K562 (cell line): ENCODE results near the gene NUDT14. TPM values are rescaled to one million over a fixed set of nuclear protein-coding genes. Genes with fewer than 3 reads are reported as not detected.

Experiments used
- ATAC-seq: fragments of 200-7000 bp; cut with Tn5 transposase; 3 replicates; pipeline ENCODE4 v1.9.1; 2020; ENCODE audit warnings: moderate library complexity
- BruUV-seq: library from RNA; stranded (reverse); fragments of 400-500 nt; replicated peaks from 2 replicates; lab custom pipeline; 2021; lab: Mats Ljungman, UMichigan
- CTCF ChIA-PET: fragments of 300-600 bp; formaldehyde crosslinking; extraction: SDS; loops from one replicate; lab custom pipeline; 2021; ENCODE audit warnings: low intra/inter-chr PET ratio; lab: Yijun Ruan, JAX
- POLR2A ChIA-PET: fragments of 300-600, 350-650 bp; sonication (Branson Sonifier 250); formaldehyde crosslinking; extraction: SDS; loops from one replicate; lab custom pipeline; 2021; ENCODE audit warnings: antibody characterized with exemption, inconsistent platforms; lab: Yijun Ruan, JAX
- DNase-seq, 4 experiments: peaks; one replicate each; pipeline versions ENCODE4 v3.0.0 to v3.0.0-alpha.2; 2011 to 2018; ENCODE audit warnings: low spot score in 3 of 4, mixed read lengths in 3 of 4; ENCODE audit errors: extremely low read depth in 1 of 4
- FAIRE-seq: peaks from 2 replicates; lab custom pipeline; 2011; peaks lifted over from hg19 to GRCh38; lab: Jason Lieb, UNC
- H2AFZ ChIP-seq: 2 replicates; pipeline ENCODE4 v1.6.0; 2011; ENCODE audit warnings: low read depth, low read length, control low read depth, inconsistent platforms
- H3K27ac ChIP-seq: fragments of 200-600 bp; 3 replicates; pipeline ENCODE4 v1.8.0; 2011; ENCODE audit warnings: low read depth, mild to moderate bottlenecking, control low read depth, inconsistent platforms, low read length, moderate library complexity, mixed read lengths; ENCODE audit errors: extremely low read depth
- H3K27me3 ChIP-seq, 2 experiments: fragments of 300-600 bp in 1 of 2; 2 replicates in 1 of 2; 3 replicates in 1 of 2; pipeline versions ENCODE4 v1.6.0 to v1.8.0; 2011; ENCODE audit warnings: inconsistent platforms in 2 of 2, low read length in 2 of 2, mild to moderate bottlenecking in 1 of 2, mixed read lengths in 1 of 2, moderate library complexity in 1 of 2; ENCODE audit not compliant: control insufficient read depth in 2 of 2, insufficient read depth in 2 of 2
- H3K36me3 ChIP-seq: fragments of 300-600 bp; 3 replicates; pipeline ENCODE4 v1.8.0; 2011; ENCODE audit warnings: mild to moderate bottlenecking, low read length, inconsistent platforms; ENCODE audit not compliant: control insufficient read depth, insufficient read depth
- H3K4me1 ChIP-seq, 2 experiments: fragments of 200-600 bp in 1 of 2; replicated peaks in 1 of 2; 2 replicates in 1 of 2; 3 replicates in 1 of 2; pipeline versions ENCODE4 v1.5.1 to v1.8.0; 2011; ENCODE audit warnings: inconsistent platforms in 2 of 2, low read length in 2 of 2, mild to moderate bottlenecking in 1 of 2, mixed read lengths in 1 of 2, moderate library complexity in 1 of 2; ENCODE audit not compliant: control insufficient read depth in 2 of 2, insufficient read depth in 2 of 2
- H3K4me2 ChIP-seq: 2 replicates; pipeline ENCODE4 v1.6.1; 2011; ENCODE audit warnings: low read length, control low read depth, inconsistent platforms, mixed read lengths; ENCODE audit not compliant: insufficient read depth
- H3K4me3 ChIP-seq: fragments of 200-600 bp; sonication (generic), shearing (Covaris generic); 2 replicates; pipeline ENCODE4 v1.5.1; 2016; ENCODE audit warnings: control low read depth, inconsistent platforms
- H3K79me2 ChIP-seq: fragments of 200-600 bp; 3 replicates; pipeline ENCODE4 v1.8.0; 2011; ENCODE audit warnings: low read length, inconsistent platforms; ENCODE audit not compliant: control insufficient read depth, insufficient read depth
- H3K9ac ChIP-seq, 2 experiments: 2 replicates each; pipeline versions ENCODE4 v1.6.0 to v1.6.1; 2011; ENCODE audit warnings: low read depth in 2 of 2, low read length in 2 of 2, control low read depth in 1 of 2, inconsistent platforms in 1 of 2, mild to moderate bottlenecking in 1 of 2, mixed read lengths in 1 of 2; ENCODE audit not compliant: insufficient read depth in 1 of 2
- H3K9me1 ChIP-seq: one replicate; pipeline ENCODE4 v1.6.0; 2011; ENCODE audit warnings: inconsistent platforms, mild to moderate bottlenecking, low read length, moderate library complexity; ENCODE audit not compliant: control insufficient read depth, insufficient read depth
- H3K9me3 ChIP-seq: replicated peaks from 2 replicates; pipeline ENCODE4 v1.5.1; 2011; ENCODE audit warnings: low read depth, low read length, inconsistent platforms; ENCODE audit not compliant: control insufficient read depth, insufficient read depth
- H4K20me1 ChIP-seq: replicated peaks from 2 replicates; pipeline ENCODE4 v1.6.1; 2011; ENCODE audit warnings: low read length, inconsistent platforms, mixed read lengths; ENCODE audit not compliant: control insufficient read depth, insufficient read depth
- CHD7 ChIP-seq: fragments of 200-600 bp; sonication (generic); IDR thresholded peaks from one replicate; pipeline ENCODE4 v1.6.1; 2012; ENCODE audit warnings: mild to moderate bottlenecking, low read depth, low read length, inconsistent platforms
- GABPA ChIP-seq: fragments of 200-800 bp; sonication (Bioruptor generic); conservative IDR thresholded peaks from 2 replicates; pipeline ENCODE4 v1.6.1; 2016; ENCODE audit warnings: low read depth, missing genetic modification characterization, missing compliant biosample characterization
- GATA2 ChIP-seq: sonication (generic); formaldehyde crosslinking; IDR thresholded peaks from 2 replicates; pipeline ENCODE4 v1.4.0; 2020; ENCODE audit warnings: mild to moderate bottlenecking, missing genetic modification reagents
- MTA1 ChIP-seq: fragments of 450-650 bp; IDR thresholded peaks from 2 replicates; pipeline ENCODE4 v1.6.1; 2017; ENCODE audit warnings: borderline replicate concordance
- SMARCB1 ChIP-seq: IDR thresholded peaks from 2 replicates; pipeline ENCODE4 v1.6.1; 2011; ENCODE audit warnings: improper control_type of control experiment, low read depth; ENCODE audit not compliant: insufficient read length
- U2AF1 ChIP-seq: fragments of 200-400 bp; formaldehyde crosslinking; optimal IDR thresholded peaks from 2 replicates; pipeline ENCODE3; 2017; ENCODE audit warnings: mild to moderate bottlenecking, low read depth, low read length, moderate library complexity
- ZNF280B ChIP-seq: fragments of 250-450 bp; sonication (Bioruptor Pico); IDR thresholded peaks from 2 replicates; pipeline ENCODE4 v1.5.1; 2021; ENCODE audit warnings: mild to moderate bottlenecking
- WGBS: fragments of 100-300 bp; shearing (Covaris generic); methylation state at CpG from one replicate; pipeline ENCODE4 v1.1.6; 2016; ENCODE audit warnings: low coverage, mixed read lengths; ENCODE audit not compliant: insufficient coverage; ENCODE audit errors: missing lambda C conversion rate; 5-methylcytosine and 5-hydroxymethylcytosine counted together
- in situ Hi-C: fragments of 300-500 bp; cut with MboI; formaldehyde crosslinking; loops from 4 replicates; pipeline ENCODE4 v1.15.0; 2018; ENCODE audit warnings: inconsistent platforms, mixed read lengths
- intact Hi-C: fragments of 100-400 bp; cut with micrococcal nuclease; formaldehyde crosslinking; loops from 2 replicates; pipeline ENCODE4 v1.14.2; 2022
- polyA plus RNA-seq, 8 experiments: library from polyadenylated mRNA; depleted of rRNA in 4 of 8; stranded (reverse) in 5 of 8; unstranded in 3 of 8; fragments of >200 nt; fragmentation: Nextera tagmentation in 2 of 8; fragmentation: Illumina TruSeq in 1 of 8; extraction: Ambion mirVana in 2 of 8; extraction: Trizol in 1 of 8; gene quantifications; 2 replicates each; pipeline versions ENCODE4 v1.2.1 to v1.2.3, GENCODE V29; 2011 to 2014; ENCODE audit warnings: inconsistent platforms in 1 of 8, missing spikeins in 1 of 8
- total RNA-seq, 7 experiments: library from RNA; depleted of rRNA in 6 of 7; stranded (reverse); fragments of >200 nt in 6 of 7; fragmentation: Illumina TruSeq in 2 of 7; extraction: Trizol in 2 of 7; gene quantifications; 2 replicates each; pipeline versions ENCODE4 v1.2.1 to v1.2.3, GENCODE V29; 2011 to 2021; ENCODE audit warnings: low replicate concordance in 1 of 7
- TF ChIP-seq, protein P1 (sequence below): IDR thresholded peaks from 2 replicates; pipeline ENCODE4 v1.6.1; 2012; ENCODE audit warnings: low read depth, low read length, improper control_type of control experiment, borderline replicate concordance

NUDT14 gene
- total and polyA plus RNA-seq, 9 of the 15 experiments (the other 6 are each of a cell fraction or from before 2014, with no cell fraction given), result 0.14 to 16.3 (median 8.2) TPM

DNA sequence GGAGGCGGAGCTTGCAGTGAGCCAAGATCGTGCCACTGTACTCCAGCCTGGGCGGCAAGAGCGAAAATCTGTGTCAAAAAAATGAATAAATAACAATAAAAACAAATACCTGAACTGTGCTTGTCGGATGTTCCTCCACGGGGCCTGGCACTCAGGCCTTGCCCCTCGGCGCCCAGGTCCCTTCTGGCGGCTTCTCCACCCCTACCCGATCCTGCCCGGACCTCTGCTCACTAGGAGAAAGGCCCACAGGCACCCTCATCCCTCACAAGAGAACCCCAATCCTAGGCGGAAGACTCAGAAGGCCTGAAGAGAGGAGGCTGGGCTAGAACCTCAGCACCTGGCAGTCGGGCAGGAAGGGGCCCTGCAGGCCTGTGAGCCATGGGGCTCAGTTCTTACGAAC lies 46.2 kb upstream of the NUDT14 start:
- Histone ChIP-seq H3K36me3 (peaks cover 10% of the 10 kb centered on the region; the same call in 1 of the 3 replicates), H2AFZ (no peak overlapping the region), H3K9me3 (no peaks in the 10 kb centered on the region; the same call in 1 of the 2 replicates), H3K27me3 (no peaks in the 10 kb centered on the region), H4K20me1 (no peaks in the 10 kb centered on the region), H3K9ac (no peak overlapping the region), H3K4me1 (no peaks in the 10 kb centered on the region), H3K9me1 (no peaks in the 10 kb centered on the region), H3K27ac (no peak overlapping the region), H3K4me3 (no peak overlapping the region), H3K4me2 (no peak overlapping the region), H3K79me2 (no peaks in the 10 kb centered on the region)
- intact Hi-C loops, result no loop called here
- no peak for ATAC-seq
- CTCF ChIA-PET, result no interaction called here
- BruUV-seq, result no TSS peak
- in situ Hi-C loops, result no loop called here
- POLR2A ChIA-PET, result no interaction called here
- DNase-seq, result no peak
- 86% methylated on average over 8 of the region's 14 CpGs for WGBS
- no peak for FAIRE-seq
- TF ChIP-seq U2AF1 (no peak), GATA2 (no peak), GABPA (no peak), CHD7 (no peak), SMARCB1 (no peak), MTA1 (no peak), ZNF280B (CRISPR knock-in tag) (no peak)
- TF ChIP-seq, protein P1, sequence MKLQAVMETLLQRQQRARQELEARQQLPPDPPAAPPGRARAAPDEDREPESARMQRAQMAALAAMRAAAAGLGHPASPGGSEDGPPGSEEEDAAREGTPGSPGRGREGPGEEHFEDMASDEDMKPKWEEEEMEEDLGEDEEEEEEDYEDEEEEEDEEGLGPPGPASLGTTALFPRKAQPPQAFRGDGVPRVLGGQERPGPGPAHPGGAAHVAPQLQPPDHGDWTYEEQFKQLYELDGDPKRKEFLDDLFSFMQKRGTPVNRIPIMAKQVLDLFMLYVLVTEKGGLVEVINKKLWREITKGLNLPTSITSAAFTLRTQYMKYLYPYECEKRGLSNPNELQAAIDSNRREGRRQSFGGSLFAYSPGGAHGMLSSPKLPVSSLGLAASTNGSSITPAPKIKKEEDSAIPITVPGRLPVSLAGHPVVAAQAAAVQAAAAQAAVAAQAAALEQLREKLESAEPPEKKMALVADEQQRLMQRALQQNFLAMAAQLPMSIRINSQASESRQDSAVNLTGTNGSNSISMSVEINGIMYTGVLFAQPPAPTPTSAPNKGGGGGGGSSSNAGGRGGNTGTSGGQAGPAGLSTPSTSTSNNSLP, result no peak
